ENCODE data around the gene NCLN.

Gene NCLN

GRCh38 chr19:3206216-3206953, 20.7 kb downstream of the NCLN start:
- Histone ChIP-seq H3K4me1 (ENCODE audit: low read depth, poor library complexity, severe bottlenecking) (no peaks in the 10 kb centered on the region), H3K4me3 (IDR thresholded peaks at IDR 0.05; ENCODE audit: insufficient read depth, low read depth, low read length) (no peak overlapping the region), H4K20me1 (ENCODE audit: insufficient read depth) (no peaks in the 10 kb centered on the region), H3K36me3 (ENCODE audit: insufficient read depth) (no peaks in the 10 kb centered on the region), H3K27me3 (ENCODE audit: insufficient read depth, low read depth) (no peaks in the 10 kb centered on the region), H3K4me2 (no peak overlapping the region), H2AFZ (ENCODE audit: low read depth) (no peak overlapping the region), H3K9ac (no peak overlapping the region), H3K79me2 (ENCODE audit: insufficient read depth, low read depth) (no peaks in the 10 kb centered on the region), H3K27ac (no peak overlapping the region)
- no peak for TF ChIP-seq CTCF (conservative IDR thresholded peaks at IDR 0.05; ENCODE audit: low read depth, low read length)

GRCh38 chr19:3207461-3208242, 21.9 kb downstream of the NCLN start:
- TF ChIP-seq CTCF (conservative IDR thresholded peaks at IDR 0.05; ENCODE audit: low read depth, low read length), result no peak
- Histone ChIP-seq H3K4me2 (no peak overlapping the region), H3K9ac (no peak overlapping the region), H3K36me3 (ENCODE audit: insufficient read depth) (no peaks in the 10 kb centered on the region), H3K4me1 (ENCODE audit: low read depth, poor library complexity, severe bottlenecking) (no peaks in the 10 kb centered on the region), H3K79me2 (ENCODE audit: insufficient read depth, low read depth) (no peaks in the 10 kb centered on the region), H3K27ac (no peak overlapping the region), H2AFZ (ENCODE audit: low read depth) (no peak overlapping the region), H4K20me1 (ENCODE audit: insufficient read depth) (no peaks in the 10 kb centered on the region), H3K27me3 (ENCODE audit: insufficient read depth, low read depth) (no peaks in the 10 kb centered on the region), H3K4me3 (IDR thresholded peaks at IDR 0.05; ENCODE audit: insufficient read depth, low read depth, low read length) (no peak overlapping the region)

- Histone ChIP-seq H3K79me2 (ENCODE audit: insufficient read depth, low read depth) (no peaks in the 10 kb centered on the region), H3K9ac (no peak overlapping the region), H4K20me1 (ENCODE audit: insufficient read depth) (no peaks in the 10 kb centered on the region), H3K27me3 (ENCODE audit: insufficient read depth, low read depth) (no peaks in the 10 kb centered on the region), H2AFZ (ENCODE audit: low read depth) (no peak overlapping the region), H3K36me3 (ENCODE audit: insufficient read depth) (no peaks in the 10 kb centered on the region), H3K4me3 (IDR thresholded peaks at IDR 0.05; ENCODE audit: insufficient read depth, low read depth, low read length) (no peak overlapping the region), H3K27ac (no peak overlapping the region), H3K4me1 (ENCODE audit: low read depth, poor library complexity, severe bottlenecking) (no peaks in the 10 kb centered on the region), H3K4me2 (no peak overlapping the region)
- no peak for TF ChIP-seq CTCF (conservative IDR thresholded peaks at IDR 0.05; ENCODE audit: low read depth, low read length)
Measured at GRCh38 chr19:3208317-3209207, 22.8 kb downstream of the NCLN start.

GRCh38 chr19:3210347-3211017, 24.8 kb downstream of the NCLN start:
- H2AFZ ChIP-seq (ENCODE audit: low read depth), result no peak overlapping the region
- no peaks in the 10 kb centered on the region for H3K79me2 ChIP-seq (ENCODE audit: insufficient read depth, low read depth)
- no peak overlapping the region for H3K4me2 ChIP-seq
- no peaks in the 10 kb centered on the region for H3K36me3 ChIP-seq (ENCODE audit: insufficient read depth)
- H3K4me1 ChIP-seq (ENCODE audit: low read depth, poor library complexity, severe bottlenecking), result no peaks in the 10 kb centered on the region
- H4K20me1 ChIP-seq (ENCODE audit: insufficient read depth), result no peaks in the 10 kb centered on the region
- peak; percentile 68 for TF ChIP-seq CTCF (conservative IDR thresholded peaks at IDR 0.05; ENCODE audit: low read depth, low read length)
- no peak overlapping the region for H3K9ac ChIP-seq
- H3K27me3 ChIP-seq (ENCODE audit: insufficient read depth, low read depth), result no peaks in the 10 kb centered on the region; the same call in 1 of the 2 replicates
- H3K27ac ChIP-seq, result no peak overlapping the region
- no peak overlapping the region for H3K4me3 ChIP-seq (IDR thresholded peaks at IDR 0.05; ENCODE audit: insufficient read depth, low read depth, low read length)
